CD4-positive, alpha-beta memory T cell (primary cell): ENCODE measurements around the gene DYRK3. TPM values are rescaled to one million over a fixed set of nuclear protein-coding genes. Genes with fewer than 3 reads are reported as not detected.
A peak's percentile ranks its signal among the peaks of the same experiment; 100 is the strongest.

Source experiments
- CTCF ChIA-PET: fragments of 350-600 bp; sonication (Branson Sonifier 250); formaldehyde crosslinking; loops from one replicate; lab custom pipeline; 2021; ENCODE audit warnings: inconsistent platforms; ENCODE audit not compliant: partially characterized antibody; lab: Charles Lee
- POLR2A ChIA-PET: fragments of 350-600 bp; sonication (Branson Sonifier 250); formaldehyde crosslinking; loops from one replicate; lab custom pipeline; 2021; ENCODE audit not compliant: partially characterized antibody; lab: Charles Lee
- DNase-seq, 5 donors: peaks; one replicate each; pipeline versions ENCODE4 v3.0.0 to v3.0.0-alpha.2; 2020 to 2022; ENCODE audit warnings: mixed read lengths in 1 of 5
- H3K27ac ChIP-seq: one replicate; pipeline ENCODE4 v1.7.0; 2013; ENCODE audit warnings: low read depth, low read length
- H3K27me3 ChIP-seq: 2 replicates; pipeline ENCODE4 v1.7.0; 2013; ENCODE audit warnings: mild to moderate bottlenecking, low read length, moderate library complexity; ENCODE audit not compliant: insufficient read depth
- H3K36me3 ChIP-seq: 2 replicates; pipeline ENCODE4 v1.7.0; 2013; ENCODE audit warnings: mild to moderate bottlenecking, low read length, moderate library complexity; ENCODE audit not compliant: insufficient read depth
- H3K4me1 ChIP-seq: 2 replicates; pipeline ENCODE4 v1.7.0; 2013; ENCODE audit warnings: mild to moderate bottlenecking, low read length, moderate library complexity; ENCODE audit not compliant: insufficient read depth
- H3K4me3 ChIP-seq, 2 donors: one replicate each; pipeline ENCODE4 v1.7.0; 2013; ENCODE audit warnings: low read length in 2 of 2, mild to moderate bottlenecking in 1 of 2
- H3K9me3 ChIP-seq, 2 donors: one replicate each; pipeline ENCODE4 v1.7.0; 2013; ENCODE audit warnings: low read length in 2 of 2, control low read depth in 1 of 2; ENCODE audit not compliant: control insufficient read depth in 1 of 2
- H3K27ac Mint-ChIP-seq, 7 donors: one replicate each; pipeline ENCODE4 v1.8.0; 2020 to 2021; ENCODE audit warnings: mixed read lengths in 7 of 7, mild to moderate bottlenecking in 6 of 7, inconsistent platforms in 3 of 7, moderate library complexity in 3 of 7
- H3K27me3 Mint-ChIP-seq, 2 donors: one replicate each; pipeline ENCODE4 v1.8.0; 2020 to 2021; ENCODE audit warnings: mixed read lengths in 2 of 2
- H3K36me3 Mint-ChIP-seq, 2 donors: one replicate each; pipeline ENCODE4 v1.8.0; 2020 to 2021; ENCODE audit warnings: mixed read lengths in 2 of 2, inconsistent platforms in 1 of 2, mild to moderate bottlenecking in 1 of 2
- H3K4me1 Mint-ChIP-seq, 4 donors: one replicate each; pipeline ENCODE4 v1.8.0; 2020 to 2021; ENCODE audit warnings: mixed read lengths in 4 of 4, mild to moderate bottlenecking in 1 of 4
- H3K4me3 Mint-ChIP-seq, 8 donors: one replicate each; pipeline ENCODE4 v1.8.0; 2020 to 2021; ENCODE audit warnings: mixed read lengths in 8 of 8, mild to moderate bottlenecking in 7 of 8, moderate library complexity in 6 of 8, inconsistent platforms in 3 of 8
- H3K9me3 Mint-ChIP-seq, 8 donors: one replicate each; pipeline ENCODE4 v1.8.0; 2020 to 2021; ENCODE audit warnings: mixed read lengths in 8 of 8, mild to moderate bottlenecking in 5 of 8, inconsistent platforms in 3 of 8, moderate library complexity in 1 of 8
- intact Hi-C: fragments of 100-400 bp; cut with micrococcal nuclease; formaldehyde crosslinking; loops from one replicate; pipeline ENCODE4 v1.15.1; 2023
- polyA plus RNA-seq, 2 donors: library from polyadenylated mRNA; unstranded; fragments of 300-500 nt; fragmentation: Illumina TruSeq; gene quantifications; one replicate each; pipeline ENCODE4 v1.2.3, GENCODE V29; 2021
- total RNA-seq, 2 experiments: library from RNA; stranded (reverse); gene quantifications; one replicate each; pipeline ENCODE4 v1.2.3, GENCODE V29; 2021

DYRK3 gene
- total and polyA plus RNA-seq, 4 experiments from 2014 or later: 0.22 to 1.2 (median 0.78) TPM; not detected in 1

GRCh38 chr1:206678490-206678889 is 43.2 kb downstream of the DYRK3 start:
- Mint-ChIP-seq H3K27me3 (peaks cover 2 to 3% of the 10 kb centered on the region in 2 donors), H3K4me3 (no peak overlapping the region), H3K4me1 (peaks cover 0 to 10% (median 3%) of the 10 kb centered on the region in 4 donors), H3K9me3 (no peaks in the 10 kb centered on the region), H3K36me3 (no peaks in the 10 kb centered on the region), H3K27ac (peak overlapping the region in 1 of 7 donors; percentile 33)
- intact Hi-C loops: no loop called here
- H3K4me1 ChIP-seq: peaks cover 9% of the 10 kb centered on the region
- no peaks in the 10 kb centered on the region for H3K9me3 ChIP-seq
- no peak for DNase-seq
- no peak overlapping the region for H3K4me3 ChIP-seq
- H3K27ac ChIP-seq: no peak overlapping the region
- CTCF ChIA-PET: no interaction called here
- no peaks in the 10 kb centered on the region for H3K27me3 ChIP-seq
- POLR2A ChIA-PET: no interaction called here
- H3K36me3 ChIP-seq: no peaks in the 10 kb centered on the region

GRCh38 chr1:206679738-206680211 is 44.4 kb downstream of the DYRK3 start:
- H3K4me3 Mint-ChIP-seq: peak overlapping the region in 1 of 8 donors; percentile 8
- ChIA-PET CTCF (no interaction called here), POLR2A (no interaction called here)
- Histone ChIP-seq H3K9me3 (no peaks in the 10 kb centered on the region), H3K4me3 (no peak overlapping the region), H3K27ac (no peak overlapping the region), H3K36me3 (no peaks in the 10 kb centered on the region), H3K27me3 (no peaks in the 10 kb centered on the region), H3K4me1 (peaks cover 19% of the 10 kb centered on the region)
- intact Hi-C loops: loop anchor here (5.0 kb wide), 1 partner anchor 38 kb away; no protein-coding TSS in a partner anchor
- no peaks in the 10 kb centered on the region for H3K36me3 Mint-ChIP-seq
- H3K27me3 Mint-ChIP-seq: peaks cover 2 to 3% of the 10 kb centered on the region in 2 donors
- H3K9me3 Mint-ChIP-seq: peaks cover 0 to 2% (median 0%) of the 10 kb centered on the region in 8 donors
- DNase-seq: no peak
- H3K27ac Mint-ChIP-seq: peak overlapping the region in 1 of 7 donors; percentile 20
- peaks cover 3 to 22% (median 10%) of the 10 kb centered on the region in 4 donors for H3K4me1 Mint-ChIP-seq

GRCh38 chr1:206680279-206680678 is 44.9 kb downstream of the DYRK3 start:
- no peak overlapping the region for H3K27ac ChIP-seq
- DNase-seq: no peak
- H3K36me3 ChIP-seq: no peaks in the 10 kb centered on the region
- Mint-ChIP-seq H3K27ac (no peak overlapping the region), H3K9me3 (peaks cover 0 to 2% (median 0%) of the 10 kb centered on the region in 8 donors), H3K36me3 (peaks cover 0 to 1% of the 10 kb centered on the region in 2 donors), H3K4me3 (no peak overlapping the region), H3K27me3 (peaks cover 2 to 3% of the 10 kb centered on the region in 2 donors), H3K4me1 (peaks cover 3 to 22% (median 10%) of the 10 kb centered on the region in 4 donors)
- no peaks in the 10 kb centered on the region for H3K9me3 ChIP-seq
- intact Hi-C loops: loop anchor here (5.0 kb wide), 1 partner anchor 37 kb away; no protein-coding TSS in a partner anchor
- ChIA-PET POLR2A (no interaction called here), CTCF (no interaction called here)
- no peak overlapping the region for H3K4me3 ChIP-seq
- peaks cover 19% of the 10 kb centered on the region for H3K4me1 ChIP-seq
- H3K27me3 ChIP-seq: no peaks in the 10 kb centered on the region

GRCh38 chr1:206681359-206681758 is 46.0 kb downstream of the DYRK3 start:
- no peaks in the 10 kb centered on the region for H3K36me3 ChIP-seq
- no peak overlapping the region for H3K4me3 ChIP-seq
- no peak for DNase-seq
- H3K9me3 Mint-ChIP-seq: peaks cover 0 to 2% (median 0%) of the 10 kb centered on the region in 8 donors
- no peaks in the 10 kb centered on the region for H3K27me3 ChIP-seq
- peaks cover 0 to 7% of the 10 kb centered on the region in 2 donors for H3K36me3 Mint-ChIP-seq
- ChIA-PET POLR2A (no interaction called here), CTCF (no interaction called here)
- intact Hi-C loops: loop anchor here (5.0 kb wide), 1 partner anchor 36 kb away; no protein-coding TSS in a partner anchor
- peaks cover 2 to 3% of the 10 kb centered on the region in 2 donors for H3K27me3 Mint-ChIP-seq
- no peaks in the 10 kb centered on the region for H3K9me3 ChIP-seq
- no peak overlapping the region for H3K27ac ChIP-seq
- H3K4me3 Mint-ChIP-seq: no peak overlapping the region
- H3K4me1 ChIP-seq: peaks cover 21% of the 10 kb centered on the region
- no peak overlapping the region for H3K27ac Mint-ChIP-seq
- H3K4me1 Mint-ChIP-seq: peaks cover 3 to 30% (median 12%) of the 10 kb centered on the region in 4 donors

- H3K9me3 Mint-ChIP-seq: peaks cover 0 to 2% (median 0%) of the 10 kb centered on the region in 8 donors
- H3K4me1 Mint-ChIP-seq: peaks cover 10 to 38% (median 19%) of the 10 kb centered on the region in 4 donors
- CTCF ChIA-PET: interaction anchor here (1.1 kb wide), 1 partner anchor 220 kb away, joined by 3 read pairs; no protein-coding TSS in a partner anchor
- H3K36me3 Mint-ChIP-seq: peaks cover 0 to 9% of the 10 kb centered on the region in 2 donors
- H3K4me3 Mint-ChIP-seq: no peak overlapping the region
- no peaks in the 10 kb centered on the region for H3K27me3 ChIP-seq
- H3K4me3 ChIP-seq: no peak overlapping the region
- no peak overlapping the region for H3K27ac ChIP-seq
- POLR2A ChIA-PET: no interaction called here
- H3K27ac Mint-ChIP-seq: peak overlapping the region in 1 of 7 donors; percentile 70
- no peak for DNase-seq
- intact Hi-C loops: loop anchor here (5.0 kb wide), 1 partner anchor 35 kb away; no protein-coding TSS in a partner anchor
- H3K36me3 ChIP-seq: no peaks in the 10 kb centered on the region
- peaks cover 2 to 3% of the 10 kb centered on the region in 2 donors for H3K27me3 Mint-ChIP-seq
- H3K4me1 ChIP-seq: peaks cover 29% of the 10 kb centered on the region
- H3K9me3 ChIP-seq: no peaks in the 10 kb centered on the region
Measured at GRCh38 chr1:206682111-206682510, 46.8 kb downstream of the DYRK3 start.

- peaks cover 0 to 9% of the 10 kb centered on the region in 2 donors for H3K36me3 Mint-ChIP-seq
- H3K4me1 Mint-ChIP-seq: peaks cover 20 to 49% (median 30%) of the 10 kb centered on the region in 4 donors
- DNase-seq: no peak
- Histone ChIP-seq H3K9me3 (no peaks in the 10 kb centered on the region), H3K27me3 (no peaks in the 10 kb centered on the region), H3K4me1 (peaks cover 40% of the 10 kb centered on the region), H3K36me3 (no peaks in the 10 kb centered on the region), H3K27ac (no peak overlapping the region), H3K4me3 (no peak overlapping the region)
- peaks cover 2 to 3% of the 10 kb centered on the region in 2 donors for H3K27me3 Mint-ChIP-seq
- H3K9me3 Mint-ChIP-seq: peaks cover 0 to 2% (median 0%) of the 10 kb centered on the region in 8 donors
- intact Hi-C loops: loop anchor here (5.0 kb wide), 1 partner anchor 34 kb away; no protein-coding TSS in a partner anchor
- peak overlapping the region in 4 of 8 donors; percentile 1 to 90 (median 11) for H3K4me3 Mint-ChIP-seq
- CTCF ChIA-PET: interaction anchor here (1.4 to 1.9 kb wide), 2 partner anchors 19 to 51 kb away, joined by 5 to 7 read pairs; no protein-coding TSS in a partner anchor
- POLR2A ChIA-PET: no interaction called here
- H3K27ac Mint-ChIP-seq: peak overlapping the region in 3 of 7 donors; percentile 17 to 70 (median 70)
Measured at GRCh38 chr1:206683313-206683712, 48.0 kb downstream of the DYRK3 start.

GRCh38 chr1:206684003-206684402 is 48.7 kb downstream of the DYRK3 start:
- H3K9me3 Mint-ChIP-seq: peaks cover 0 to 2% (median 0%) of the 10 kb centered on the region in 8 donors
- no peaks in the 10 kb centered on the region for H3K9me3 ChIP-seq
- H3K36me3 ChIP-seq: no peaks in the 10 kb centered on the region
- H3K4me1 Mint-ChIP-seq: peaks cover 21 to 49% (median 33%) of the 10 kb centered on the region in 4 donors
- POLR2A ChIA-PET: interaction anchor here (1.1 to 1.8 kb wide), 3 partner anchors 20 to 72 kb away, joined by 4 to 6 read pairs (median 5); partner anchors contain the start of gene EIF2D
- H3K36me3 Mint-ChIP-seq: peaks cover 0 to 9% of the 10 kb centered on the region in 2 donors
- intact Hi-C loops: loop anchor here (2.0 to 5.0 kb wide), 2 partner anchors 33 to 71 kb away; partner anchors contain the start of gene EIF2D
- no peaks in the 10 kb centered on the region for H3K27me3 ChIP-seq
- no peak overlapping the region for H3K4me3 ChIP-seq
- peaks cover 39% of the 10 kb centered on the region for H3K4me1 ChIP-seq
- CTCF ChIA-PET: interaction anchor here (0.6 to 1.9 kb wide), 4 partner anchors 20 to 51 kb away, joined by 3 to 7 read pairs (median 4); partner anchors contain the start of gene DYRK3
- H3K4me3 Mint-ChIP-seq: peak overlapping the region; percentile 51 to 90 (median 84)
- H3K27ac ChIP-seq: no peak overlapping the region
- H3K27ac Mint-ChIP-seq: peak overlapping the region in 4 of 7 donors; percentile 36 to 84 (median 68)
- H3K27me3 Mint-ChIP-seq: peaks cover 2 to 3% of the 10 kb centered on the region in 2 donors
- no peak for DNase-seq
